ENCODE measurements around the gene STK32B.
"Not testable (repeated sequence)": the region's sequence is repeated elsewhere in the genome, so short reads cannot be mapped to it uniquely, and the experiment has no call there.

The STK32B gene

GRCh38 chr4:5165420-5166369, 114.4 kb downstream of the STK32B start:
- no peak for DNase-seq

DNA sequence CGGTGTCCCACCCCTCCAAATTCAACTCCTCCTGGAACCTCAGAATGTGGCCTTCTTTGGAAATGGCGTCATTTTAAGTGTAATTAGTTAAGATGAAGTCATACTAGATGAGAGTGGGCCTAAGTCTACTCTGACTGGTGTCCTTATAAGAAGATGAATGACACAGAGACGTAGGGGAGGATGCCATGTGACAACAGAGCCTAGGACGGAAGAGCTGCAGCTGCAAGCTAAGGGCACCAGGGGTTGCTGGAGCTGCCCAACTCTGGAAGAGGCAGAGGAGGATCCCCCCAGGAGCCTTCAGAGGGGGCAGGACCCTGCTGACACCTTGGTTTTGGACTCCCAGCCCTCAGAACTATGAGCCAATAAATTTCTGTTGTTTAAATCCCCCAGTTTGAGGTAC, 115.1 kb downstream of the STK32B start:
- DNase-seq: no peak

GRCh38 chr4:5168891-5169290, 117.6 kb downstream of the STK32B start:
- DNase-seq: no peak

DNA sequence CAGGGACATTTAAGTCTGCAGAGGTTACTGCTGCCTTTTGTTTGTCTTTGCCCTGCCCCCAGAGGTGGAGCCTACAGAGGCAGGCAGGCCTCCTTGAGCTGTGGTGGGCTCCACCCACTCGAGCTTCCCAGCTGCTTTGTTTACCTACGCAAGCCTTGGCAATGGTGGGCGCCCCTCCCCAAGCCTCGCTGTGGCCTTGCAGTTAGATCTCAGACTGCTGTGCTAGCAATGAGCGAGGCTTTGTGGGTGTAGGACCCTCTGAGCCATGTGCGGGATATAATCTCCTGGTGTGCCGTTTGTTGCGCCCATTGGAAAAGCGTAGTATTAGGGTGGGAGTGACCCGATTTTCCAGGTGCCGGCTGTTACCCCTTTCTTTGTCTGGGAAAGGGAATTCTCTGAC, 124.6 kb downstream of the STK32B start:
- DNase-seq: not testable (repeated sequence)

DNA sequence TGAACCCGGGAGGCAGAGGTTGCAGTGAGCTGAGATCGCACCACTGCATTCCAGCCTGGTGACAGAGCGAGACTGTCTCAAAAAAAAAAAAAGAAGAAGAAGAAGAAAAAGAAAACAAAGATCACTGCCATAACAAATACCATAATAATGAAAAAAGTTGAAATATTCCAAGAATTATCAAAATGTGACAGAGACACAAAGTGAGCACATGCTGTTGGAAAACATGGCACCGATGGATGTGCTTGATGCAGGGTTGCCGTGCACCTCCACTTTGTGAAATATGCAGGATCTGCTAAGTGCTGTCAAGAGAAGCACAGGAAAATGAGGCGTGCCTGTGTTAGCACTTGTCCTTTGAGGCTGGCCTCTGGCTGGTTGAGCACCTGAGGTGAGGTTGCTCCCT, 133.3 kb downstream of the STK32B start:
- DNase-seq: no peak

DNA sequence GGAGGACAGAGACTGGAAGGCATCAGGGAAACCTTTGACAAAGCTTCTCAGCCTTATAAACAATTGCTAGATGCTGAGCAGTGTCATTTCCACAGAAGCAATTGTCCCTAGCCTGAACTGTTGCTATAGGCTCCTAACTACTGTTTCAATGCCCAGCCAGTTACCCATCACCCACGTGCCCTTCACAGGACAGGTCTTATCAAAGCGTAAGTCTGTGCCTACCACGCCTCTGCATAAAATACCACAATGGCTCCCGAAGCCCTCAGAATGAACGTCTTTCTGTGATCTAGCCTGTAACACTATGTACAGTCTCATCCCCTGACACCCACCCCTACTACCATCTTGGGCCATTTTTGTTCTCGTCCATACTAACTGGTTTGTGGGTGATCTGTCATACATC, 134.3 kb downstream of the STK32B start:
- no peak for DNase-seq

DNA sequence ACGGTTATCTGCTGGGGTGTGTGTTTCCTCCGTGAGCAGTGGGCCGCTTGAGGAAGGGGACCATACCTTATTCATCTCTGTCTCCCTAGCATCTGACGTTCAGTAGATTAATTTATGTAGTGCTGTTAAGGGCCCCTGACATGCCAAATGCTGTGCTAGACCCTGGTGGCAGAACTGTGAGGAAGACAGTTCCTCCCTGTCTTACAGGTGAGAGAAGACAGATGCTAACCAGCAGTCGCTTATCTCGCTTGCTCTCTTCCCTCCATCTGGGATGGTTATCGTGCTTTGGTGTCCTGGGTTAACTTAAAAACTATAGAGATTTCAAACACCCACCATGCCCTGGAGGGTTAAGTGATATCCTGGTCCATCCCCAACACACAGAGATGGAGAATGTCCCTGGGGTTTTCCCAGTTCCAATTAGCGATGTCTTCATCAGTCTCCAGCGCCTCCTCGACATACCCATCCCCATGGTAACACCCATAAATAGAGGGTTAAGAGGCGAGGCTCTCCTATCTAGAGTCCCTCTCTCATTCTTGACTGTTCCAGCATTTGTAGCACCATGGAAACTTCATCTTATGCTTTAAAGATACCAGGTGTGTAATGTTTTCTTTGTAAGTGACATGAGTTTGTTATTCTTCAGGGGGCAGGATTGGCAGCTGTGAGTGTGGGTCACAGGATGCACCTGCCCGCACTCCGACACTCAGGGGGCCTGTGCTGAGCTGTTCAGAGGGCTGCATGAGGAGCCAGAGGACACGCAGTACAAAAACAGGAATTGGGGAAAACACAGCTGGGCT, 135.2 kb downstream of the STK32B start:
- DNase-seq: no peak

- DNase-seq: no peak
Measured at GRCh38 chr4:5188130-5188529, 136.8 kb downstream of the STK32B start.

DNA sequence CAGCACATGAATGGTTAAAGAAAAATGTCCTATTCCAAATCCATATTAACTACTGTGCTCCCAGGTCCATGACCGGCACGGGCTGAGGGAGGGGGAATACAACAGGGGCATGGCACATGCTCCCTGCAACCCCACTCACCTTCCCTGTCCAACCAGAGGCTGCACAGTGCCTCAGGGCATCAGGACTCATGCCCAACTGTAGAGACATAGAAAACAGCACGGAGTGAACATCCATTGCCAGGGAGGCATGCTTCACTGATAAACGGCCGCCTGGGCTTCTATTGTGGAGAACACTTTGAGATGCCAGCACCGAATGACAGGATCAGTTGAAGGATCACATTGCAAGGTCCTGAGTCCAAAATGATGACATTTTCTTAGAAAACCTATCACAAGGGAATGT, 140.6 kb downstream of the STK32B start:
- no peak for DNase-seq

GRCh38 chr4:5192271-5192670, 141.0 kb downstream of the STK32B start:
- DNase-seq: no peak

DNA sequence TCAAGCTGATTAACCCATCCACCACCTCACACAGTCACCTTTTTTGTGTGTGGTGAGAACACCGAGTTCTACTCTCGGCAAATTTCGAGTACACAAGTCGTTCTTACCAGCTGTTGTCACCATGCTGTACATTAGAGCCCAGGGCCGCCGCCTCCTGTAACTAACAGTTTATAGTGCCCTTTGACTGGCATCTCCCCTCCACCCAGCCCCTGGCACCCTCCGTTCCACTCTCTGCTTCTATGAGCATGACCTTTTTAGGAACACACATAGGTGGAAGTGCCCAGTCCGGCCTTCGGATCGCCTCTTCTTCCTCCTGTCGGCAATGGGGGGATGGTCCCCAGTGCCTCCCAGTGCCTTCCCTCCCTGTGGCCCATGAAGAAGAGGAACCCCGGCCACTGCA, 141.4 kb downstream of the STK32B start:
- no peak for DNase-seq

DNA sequence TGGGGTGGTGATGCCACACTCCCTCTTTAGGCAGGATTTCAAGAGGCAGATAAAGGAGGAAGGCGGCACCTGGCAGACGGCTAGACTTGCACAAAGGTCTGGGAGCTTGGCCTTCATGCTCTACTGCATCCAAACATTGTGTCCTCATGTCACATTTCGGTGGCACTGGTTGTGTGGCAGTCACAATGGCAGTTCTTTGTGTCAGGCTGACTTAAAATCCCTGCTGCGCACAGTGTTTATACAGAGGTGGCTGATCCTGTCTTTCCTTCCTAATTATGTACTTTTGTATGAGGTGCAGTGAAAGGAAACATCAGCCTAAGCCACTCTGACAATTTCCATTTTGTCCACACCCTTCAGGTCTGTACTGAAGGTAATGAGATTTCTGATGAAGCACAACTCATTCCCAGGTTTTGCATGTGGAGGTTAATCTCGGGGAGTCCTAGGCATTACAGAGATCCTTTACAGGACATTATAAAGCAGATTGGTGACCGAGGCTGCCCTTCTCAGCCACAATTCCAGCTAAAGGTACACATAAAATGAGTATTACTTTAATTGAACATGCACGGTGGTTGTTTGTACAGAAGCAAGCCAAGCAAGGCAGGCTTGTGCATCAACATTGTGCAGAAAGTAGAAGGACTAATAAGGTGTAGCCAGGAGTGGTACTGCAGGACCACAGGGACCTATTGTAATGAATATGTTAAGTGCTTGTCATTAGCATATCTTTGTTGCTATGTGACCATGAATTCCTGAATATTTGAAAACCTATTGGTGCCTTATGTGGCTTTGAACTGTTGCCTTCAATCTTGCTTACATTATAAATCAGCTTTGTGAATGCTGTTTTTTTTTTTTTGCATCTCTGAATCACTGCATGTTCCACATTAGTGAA, 147.6 kb downstream of the STK32B start:
- no peak for DNase-seq

- DNase-seq: no peak
Measured at GRCh38 chr4:5199912-5200311, 148.6 kb downstream of the STK32B start.

DNA sequence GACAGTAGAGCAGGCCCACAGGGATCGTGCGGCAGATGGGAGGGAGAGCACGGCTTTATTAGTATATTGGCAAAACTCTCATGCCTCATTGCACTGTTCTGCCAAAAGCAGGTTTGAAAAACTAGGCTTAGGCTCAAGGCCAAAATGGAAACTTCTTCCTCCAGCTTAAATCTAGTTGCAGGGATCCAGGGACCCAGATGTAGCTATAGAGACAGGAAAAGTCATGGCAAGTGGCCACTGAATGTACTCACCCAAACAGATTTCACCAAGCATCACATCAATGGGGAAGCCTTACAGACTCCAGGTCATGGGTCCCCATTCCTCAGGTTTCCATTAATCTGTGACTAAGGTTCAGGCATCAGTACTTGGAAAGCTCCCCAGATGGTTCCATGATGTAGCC, 149.2 kb downstream of the STK32B start:
- DNase-seq: no peak

DNA sequence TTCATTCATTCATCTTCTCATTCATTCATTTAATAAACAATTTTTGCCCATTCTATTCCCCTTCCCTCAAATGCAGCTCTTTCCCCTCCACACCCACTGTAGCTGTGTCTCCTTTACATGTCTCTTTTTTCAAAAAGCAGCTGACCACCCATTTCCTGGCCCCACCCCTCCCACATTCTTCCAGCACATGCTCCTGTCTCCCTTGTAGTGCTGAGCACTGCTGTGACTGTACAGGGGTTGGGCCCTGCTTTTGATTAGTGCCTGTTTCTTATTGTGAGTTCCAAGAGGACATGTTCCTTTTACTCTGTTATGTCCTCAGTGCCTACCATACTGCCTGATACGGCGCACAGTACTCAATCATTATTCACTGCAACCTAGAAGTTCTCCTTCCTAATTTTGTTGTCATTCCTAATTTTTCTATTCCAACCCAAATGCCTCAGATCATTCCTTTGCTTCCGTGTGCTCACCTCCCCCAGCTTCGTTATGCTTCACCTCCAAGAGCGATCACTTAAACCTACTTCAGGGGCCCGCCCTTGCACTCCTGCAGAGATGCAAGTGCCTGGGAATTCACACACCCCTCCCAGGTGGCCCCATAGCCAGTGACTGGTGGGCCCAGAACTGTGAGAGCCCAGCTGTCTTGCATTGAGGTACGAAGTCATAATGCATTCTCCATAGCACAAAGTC, 152.2 kb downstream of the STK32B start:
- DNase-seq: no peak

- no peak for DNase-seq
Measured at GRCh38 chr4:5203993-5204310, 152.7 kb downstream of the STK32B start.

DNA sequence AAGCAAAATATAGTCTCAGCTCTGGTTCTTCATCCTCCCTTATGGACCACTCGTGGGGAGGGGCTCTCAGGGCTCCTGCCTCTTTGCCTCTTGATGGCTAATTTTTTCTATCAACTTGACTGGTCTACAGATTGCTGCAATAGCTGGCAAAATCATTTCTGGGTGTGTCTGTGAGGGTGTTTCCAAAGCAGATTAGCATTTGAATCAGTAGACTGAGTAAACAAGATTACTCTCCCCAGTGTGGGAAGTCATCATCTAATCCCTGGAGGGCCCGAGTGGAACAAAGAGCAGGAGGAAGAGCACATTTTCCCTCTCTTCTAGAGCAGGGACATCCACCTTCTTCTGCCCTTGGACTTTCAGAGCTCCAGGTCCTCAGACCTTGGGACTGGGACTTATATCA, 153.5 kb downstream of the STK32B start:
- DNase-seq: no peak

GRCh38 chr4:5206016-5206790, 154.9 kb downstream of the STK32B start:
- DNase-seq: no peak

GRCh38 chr4:5209862-5210261, 158.6 kb downstream of the STK32B start:
- DNase-seq: no peak

- DNase-seq: no peak
Measured at GRCh38 chr4:5211282-5211839, 160.1 kb downstream of the STK32B start.

DNA sequence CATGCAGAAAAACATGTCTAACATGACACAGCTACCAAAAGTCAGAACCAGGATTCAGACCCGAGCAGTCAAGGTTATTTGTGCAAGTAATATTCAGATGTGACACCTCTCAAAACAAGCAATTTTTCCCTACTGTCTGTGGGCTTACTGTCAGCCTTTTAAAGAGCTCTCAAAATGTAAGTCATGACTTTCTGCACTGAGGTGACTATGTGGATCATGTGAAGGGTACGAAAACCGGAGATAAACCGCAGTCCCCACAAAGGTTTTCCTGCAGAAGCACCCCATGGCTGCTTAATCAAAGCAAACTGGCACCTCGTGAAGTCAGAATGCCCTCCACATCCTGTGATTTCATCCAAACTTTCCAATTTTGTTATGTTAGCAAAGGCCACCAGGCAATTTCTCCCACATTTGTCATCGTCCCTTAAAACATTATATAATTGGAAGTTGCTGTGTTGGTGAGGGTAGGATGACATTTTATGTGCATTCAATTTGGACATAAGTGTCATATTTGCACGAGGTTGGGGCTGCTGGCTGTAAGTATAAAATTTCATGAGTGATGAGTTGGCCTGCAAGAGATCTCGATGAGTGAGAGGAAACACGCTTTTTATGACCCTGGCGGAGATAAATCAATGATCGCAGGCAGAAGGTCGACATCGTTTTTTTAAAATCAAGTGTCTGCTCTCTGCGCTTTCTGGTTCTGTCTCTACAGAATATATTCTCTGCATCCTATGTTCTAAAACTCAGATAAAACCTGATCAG, 161.2 kb downstream of the STK32B start:
- no peak for DNase-seq
